Measurements from ENCODE around the gene HOXA3. TPM values are rescaled to one million over a fixed set of nuclear protein-coding genes. Genes with fewer than 3 reads are reported as not detected.

Gene HOXA3
- total and polyA plus RNA-seq, 7 donors, result 0.65 to 5.6 (median 3.3) TPM

Other genes starting within 250 kb of the HOXA3 start
- under 1 TPM in 2 of 4 donors, not detected in 2; 0.17 to 0.21 TPM for gene HOXA1, start 56.6 kb downstream of the HOXA3 start, total RNA-seq
- under 1 TPM; 0.03 to 0.22 (median 0.22) TPM for gene HOXA1, start 56.6 kb downstream of the HOXA3 start, polyA plus RNA-seq
- 1 to 10 TPM in 1 of 4 donors, under 1 TPM in 3; 0.17 to 1.1 (median 0.53) TPM for gene HOXA2, start 49.9 kb downstream of the HOXA3 start, total RNA-seq
- under 1 TPM; 0.23 to 0.42 (median 0.29) TPM for gene HOXA2, start 49.9 kb downstream of the HOXA3 start, polyA plus RNA-seq
- gene HOXA4, start 21.8 kb downstream of the HOXA3 start, total RNA-seq, result 10 to 100 TPM in 2 of 4 donors, 1 to 10 TPM in 2; 7.2 to 11.5 (median 9.1) TPM
- gene HOXA4, start 21.8 kb downstream of the HOXA3 start, polyA plus RNA-seq, result 10 to 100 TPM in 2 of 3 donors, 1 to 10 TPM in 1; 6.8 to 20.8 (median 12.5) TPM
- gene HOXA5, start 8.9 kb downstream of the HOXA3 start, total RNA-seq, result 10 to 100 TPM in 1 of 4 donors, 1 to 10 TPM in 3; 4.7 to 18.8 (median 8.1) TPM
- gene HOXA5, start 8.9 kb downstream of the HOXA3 start, polyA plus RNA-seq, result 1 to 10 TPM; 2.6 to 7.6 (median 4.6) TPM
- gene HOXA6, start 4.8 kb downstream of the HOXA3 start, total RNA-seq, result 1 to 10 TPM; 2.5 to 3.7 (median 3.1) TPM
- gene HOXA6, start 4.8 kb downstream of the HOXA3 start, polyA plus RNA-seq, result 1 to 10 TPM in 2 of 3 donors, under 1 TPM in 1; 0.64 to 3.2 (median 1.5) TPM
- 1 to 10 TPM; 4.7 to 8.4 (median 6.7) TPM for gene HOXA7, start 4.1 kb upstream of the HOXA3 start, total RNA-seq
- gene HOXA7, start 4.1 kb upstream of the HOXA3 start, polyA plus RNA-seq, result 10 to 100 TPM in 1 of 3 donors, 1 to 10 TPM in 2; 2.9 to 10.2 (median 6.2) TPM
- gene HOXA9, start 13.0 kb upstream of the HOXA3 start, total RNA-seq, result 10 to 100 TPM in 1 of 4 donors, 1 to 10 TPM in 1, under 1 TPM in 1, not detected in 1; 0.81 to 19.9 (median 4.9) TPM
- 10 to 100 TPM; 13.8 to 55.9 (median 18.2) TPM for gene HOXA9, start 13.0 kb upstream of the HOXA3 start, polyA plus RNA-seq
- 10 to 100 TPM in 2 of 4 donors, under 1 TPM in 1, not detected in 1; 0.81 to 34.3 (median 19.2) TPM for gene HOXA10, start 21.7 kb upstream of the HOXA3 start, total RNA-seq
- 10 to 100 TPM; 17.2 to 77.5 (median 32.0) TPM for gene HOXA10, start 21.7 kb upstream of the HOXA3 start, polyA plus RNA-seq
- 1 to 10 TPM in 1 of 4 donors, not detected in 3; 1.1 TPM for gene HOXA11, start 32.6 kb upstream of the HOXA3 start, total RNA-seq
- gene HOXA11, start 32.6 kb upstream of the HOXA3 start, polyA plus RNA-seq, result under 1 TPM; 0.08 to 0.90 (median 0.25) TPM
- gene HOXA13, start 47.5 kb upstream of the HOXA3 start, total RNA-seq, result under 1 TPM in 1 of 4 donors, not detected in 3; 0.06 TPM
- gene HOXA13, start 47.5 kb upstream of the HOXA3 start, polyA plus RNA-seq, result under 1 TPM in 2 of 3 donors, not detected in 1; 0.01 to 0.08 TPM
- not detected for gene EVX1, start 90.2 kb upstream of the HOXA3 start, total RNA-seq
- gene EVX1, start 90.2 kb upstream of the HOXA3 start, polyA plus RNA-seq, result not detected

Data from psoas muscle (tissue), 7 donors.